Effector CD8-positive, alpha-beta T cell (primary cell): ENCODE data around the gene TNNT2.

Experiments used
- DNase-seq: peaks from one replicate; lab custom pipeline; 2025; lab: John Stamatoyannopoulos, UW

TNNT2 gene

GRCh38 chr1:201313086-201313485, 64.4 kb downstream of the TNNT2 start:
- no peak for DNase-seq

GRCh38 chr1:201312298-201312697, 65.2 kb downstream of the TNNT2 start:
- no peak for DNase-seq

GRCh38 chr1:201311356-201312011, 66.0 kb downstream of the TNNT2 start:
- no peak for DNase-seq

GRCh38 chr1:201310986-201311355, 66.5 kb downstream of the TNNT2 start:
- DNase-seq: no peak

GRCh38 chr1:201310251-201310985, 67.1 kb downstream of the TNNT2 start:
- no peak for DNase-seq

GRCh38 chr1:201309416-201309815, 68.1 kb downstream of the TNNT2 start:
- DNase-seq: no peak
